HEK293T (cell line): Measurements from ENCODE around the gene USP36.

Experiments used
- BHLHE40 ChIP-seq: fragments of 450-650 bp; IDR thresholded peaks from 2 replicates; pipeline ENCODE4 v1.6.1; 2016; ENCODE audit warnings: mild to moderate bottlenecking, moderate library complexity, borderline replicate concordance
- FOXA1 ChIP-seq: fragments of 450-650 bp; IDR thresholded peaks from 2 replicates; pipeline ENCODE4 v1.6.1; 2016; ENCODE audit warnings: mild to moderate bottlenecking
- FOXK2 ChIP-seq: fragments of 450-650 bp; IDR thresholded peaks from 2 replicates; pipeline ENCODE4 v1.6.1; 2016; ENCODE audit warnings: mild to moderate bottlenecking
- FOXM1 ChIP-seq: fragments of 450-650 bp; IDR thresholded peaks from 2 replicates; pipeline ENCODE4 v1.6.1; 2017; ENCODE audit warnings: mild to moderate bottlenecking, borderline replicate concordance
- HDGF ChIP-seq: fragments of 450-650 bp; IDR thresholded peaks from 2 replicates; pipeline ENCODE4 v1.6.1; 2017; ENCODE audit warnings: antibody characterized with exemption, borderline replicate concordance
- NFRKB ChIP-seq: fragments of 450-650 bp; IDR thresholded peaks from 2 replicates; pipeline ENCODE4 v1.6.1; 2016; ENCODE audit warnings: mild to moderate bottlenecking, moderate library complexity
- SP1 ChIP-seq: fragments of 450-650 bp; IDR thresholded peaks from 2 replicates; pipeline ENCODE4 v1.6.1; 2017
- TARDBP ChIP-seq: fragments of 450-650 bp; IDR thresholded peaks from 2 replicates; pipeline ENCODE4 v1.6.1; 2016

DNA sequence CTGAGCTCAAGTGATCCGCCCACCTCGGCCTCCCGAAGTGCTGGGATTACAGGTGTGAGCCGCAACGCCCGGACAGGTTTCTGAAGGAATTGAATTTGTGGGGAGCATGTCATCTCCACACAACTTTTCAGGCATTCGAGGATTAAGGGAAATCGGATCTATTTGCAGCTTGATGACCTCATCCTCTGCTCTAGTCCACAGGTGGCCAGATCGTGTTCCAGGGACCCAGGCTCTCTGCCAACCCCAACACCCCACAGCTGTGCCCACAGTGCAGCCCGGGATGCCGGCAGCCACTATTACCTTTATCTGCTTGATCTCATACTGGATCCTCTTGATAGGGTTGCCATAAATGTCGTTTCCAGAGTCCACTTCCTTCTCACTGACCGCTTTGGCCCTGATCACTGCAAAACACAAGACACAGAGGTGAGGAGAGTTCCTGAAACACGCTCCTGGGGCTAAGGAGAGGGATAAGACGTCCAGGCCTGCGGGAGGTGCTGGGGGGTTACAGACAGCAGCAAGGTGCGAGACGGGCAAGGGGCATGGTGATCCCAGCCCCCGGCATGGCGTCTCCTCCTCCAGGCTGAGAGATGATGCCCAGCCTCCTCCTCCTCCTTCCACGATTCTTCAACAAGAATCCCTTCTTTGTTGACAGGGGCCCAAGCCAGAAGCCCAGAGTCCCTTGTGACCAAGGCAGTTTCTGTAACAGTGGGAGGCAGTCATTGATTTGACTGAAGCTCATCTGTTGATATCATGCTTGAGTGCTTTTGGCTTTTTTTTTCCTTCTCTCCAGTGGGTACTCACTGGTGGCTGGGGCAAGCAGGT lies 33.1 kb upstream of the USP36 start:
- no peak for TF ChIP-seq NFRKB
- TF ChIP-seq FOXK2: no peak
- no peak for TF ChIP-seq BHLHE40
- TF ChIP-seq FOXM1: no peak
- TF ChIP-seq TARDBP: no peak
- TF ChIP-seq FOXA1: no peak
- TF ChIP-seq HDGF: no peak
- TF ChIP-seq SP1: no peak
